Stomach (tissue), 4 donors: ENCODE results near the gene CUEDC1.

Experiments used
- POLR2A ChIP-seq, 4 donors: fragments of 450-650 bp; IDR thresholded peaks; one replicate each; pipeline ENCODE4 v1.6.1; 2016; ENCODE audit warnings: antibody characterized with exemption in 4 of 4, control low read depth in 2 of 4, mild to moderate bottlenecking in 1 of 4, moderate library complexity in 1 of 4
- POLR2AphosphoS5 ChIP-seq, 3 donors: sonication (generic); formaldehyde crosslinking; IDR thresholded peaks; one replicate each; pipeline ENCODE4 v1.6.1; 2016; ENCODE audit warnings: antibody characterized with exemption in 3 of 3
- TF ChIP-seq, protein P1 (sequence below), 7 experiments: fragments of 450-650 bp in 4 of 7; fragments of 200-600 bp in 3 of 7; sonication (generic) in 3 of 7; IDR thresholded peaks; one replicate each; pipeline ENCODE4 v1.5.1; 2016 to 2019; ENCODE audit warnings: antibody characterized with exemption in 7 of 7, control low read depth in 2 of 7, mild to moderate bottlenecking in 1 of 7

DNA sequence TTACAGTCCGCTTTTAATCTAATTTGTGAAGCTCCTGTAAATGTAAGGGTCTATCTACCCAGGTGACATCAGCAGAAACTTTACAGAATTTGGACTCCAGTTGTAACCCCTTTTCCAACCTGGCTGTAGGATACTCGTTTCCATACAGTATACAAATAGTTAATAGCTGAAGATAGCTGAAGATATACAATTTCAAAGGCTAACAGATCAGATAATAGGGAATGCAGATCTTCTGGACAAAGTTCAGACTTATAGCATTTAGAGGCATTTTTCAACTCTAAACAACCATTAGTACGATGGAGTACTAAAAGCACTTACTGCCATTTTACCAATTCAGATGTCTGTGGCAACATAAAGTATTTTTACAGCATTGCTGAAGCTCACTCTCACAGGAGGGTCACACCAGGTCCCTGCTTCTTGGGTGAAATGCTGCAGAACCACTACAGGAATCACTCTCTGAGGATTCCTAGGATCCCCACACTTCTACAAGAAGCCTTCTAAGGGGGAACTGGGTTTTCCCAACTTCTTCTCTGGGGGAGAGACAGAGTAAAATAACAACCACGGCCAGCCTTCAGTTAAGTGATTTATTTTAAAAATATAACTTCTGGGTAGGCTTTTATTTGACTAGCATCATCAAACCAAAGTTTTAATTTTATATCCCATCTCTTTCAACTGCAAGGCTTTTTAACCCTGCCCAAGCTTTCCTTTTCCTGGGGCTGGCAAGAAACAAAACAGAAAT is 29.9 kb upstream of the CUEDC1 start:
- TF ChIP-seq, protein P1, sequence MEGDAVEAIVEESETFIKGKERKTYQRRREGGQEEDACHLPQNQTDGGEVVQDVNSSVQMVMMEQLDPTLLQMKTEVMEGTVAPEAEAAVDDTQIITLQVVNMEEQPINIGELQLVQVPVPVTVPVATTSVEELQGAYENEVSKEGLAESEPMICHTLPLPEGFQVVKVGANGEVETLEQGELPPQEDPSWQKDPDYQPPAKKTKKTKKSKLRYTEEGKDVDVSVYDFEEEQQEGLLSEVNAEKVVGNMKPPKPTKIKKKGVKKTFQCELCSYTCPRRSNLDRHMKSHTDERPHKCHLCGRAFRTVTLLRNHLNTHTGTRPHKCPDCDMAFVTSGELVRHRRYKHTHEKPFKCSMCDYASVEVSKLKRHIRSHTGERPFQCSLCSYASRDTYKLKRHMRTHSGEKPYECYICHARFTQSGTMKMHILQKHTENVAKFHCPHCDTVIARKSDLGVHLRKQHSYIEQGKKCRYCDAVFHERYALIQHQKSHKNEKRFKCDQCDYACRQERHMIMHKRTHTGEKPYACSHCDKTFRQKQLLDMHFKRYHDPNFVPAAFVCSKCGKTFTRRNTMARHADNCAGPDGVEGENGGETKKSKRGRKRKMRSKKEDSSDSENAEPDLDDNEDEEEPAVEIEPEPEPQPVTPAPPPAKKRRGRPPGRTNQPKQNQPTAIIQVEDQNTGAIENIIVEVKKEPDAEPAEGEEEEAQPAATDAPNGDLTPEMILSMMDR (IDR thresholded peaks at IDR 0.05): no peak
- TF ChIP-seq POLR2A (IDR thresholded peaks at IDR 0.05) (no peak), POLR2AphosphoS5 (IDR thresholded peaks at IDR 0.05) (no peak)
